Stimulated activated CD4-positive, alpha-beta T cell treated with anti-CD3 and anti-CD28 coated beads, Interleukin-2, amount 100 ng/mL, for 24 hours (primary cell): ENCODE measurements around the gene ZFHX3.
"Not testable (repeated sequence)": the region's sequence is repeated elsewhere in the genome, so short reads cannot be mapped to it uniquely, and the experiment has no call there.

ENCODE experiments used
- DNase-seq, 2 donors: peaks; one replicate each; pipeline ENCODE4 v3.0.0-alpha.2; 2020

Gene ZFHX3

GRCh38 chr16:73021866-73022495, 25.9 kb downstream of the ZFHX3 start:
- no peak for DNase-seq

- no peak for DNase-seq
Measured at GRCh38 chr16:73020409-73020884, 27.5 kb downstream of the ZFHX3 start.

DNA sequence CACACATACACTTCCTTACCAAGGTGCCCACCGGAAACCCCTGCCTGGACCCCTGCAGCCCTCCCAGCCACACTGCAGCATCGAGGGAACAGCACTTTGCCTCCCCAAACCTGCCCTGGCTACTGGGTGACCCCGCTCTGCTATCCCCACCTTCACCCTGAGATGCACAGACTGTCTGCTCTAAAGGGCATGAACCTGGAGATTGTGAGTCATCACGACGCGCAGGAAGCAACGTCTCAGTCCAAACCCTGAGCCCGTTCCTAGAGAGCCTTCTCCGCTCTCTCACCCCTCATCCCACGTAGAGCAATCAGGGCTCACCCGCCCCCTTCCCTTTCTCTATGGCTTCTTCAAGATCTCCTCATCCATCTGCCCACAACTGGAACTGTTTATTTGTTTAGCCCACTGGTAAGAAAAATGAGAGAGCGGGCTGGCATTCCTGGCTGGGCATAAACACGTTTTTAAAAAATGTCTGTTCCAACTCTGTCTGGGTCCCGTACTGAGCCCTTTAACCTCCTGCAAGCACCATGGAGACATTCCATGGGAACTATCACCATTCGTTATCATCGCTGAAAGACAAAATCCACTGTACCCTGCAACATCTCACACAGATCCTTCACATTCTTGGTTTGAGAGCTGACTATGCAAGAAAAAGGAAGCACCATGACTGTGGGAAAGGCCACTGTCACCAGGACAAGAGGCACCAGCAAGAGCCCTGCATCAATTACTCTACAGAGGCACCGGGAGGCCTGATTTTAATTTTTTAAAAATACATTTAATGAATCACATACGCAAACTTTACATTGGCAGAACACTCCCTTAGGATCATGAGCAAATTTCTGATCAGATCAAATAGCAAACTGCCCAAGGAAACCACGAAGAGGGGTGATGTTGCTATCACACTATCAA, 28.2 kb downstream of the ZFHX3 start:
- DNase-seq: no peak

GRCh38 chr16:73018821-73019456, 29.0 kb downstream of the ZFHX3 start:
- no peak for DNase-seq

- no peak for DNase-seq
Measured at GRCh38 chr16:73017321-73017720, 30.6 kb downstream of the ZFHX3 start.

DNA sequence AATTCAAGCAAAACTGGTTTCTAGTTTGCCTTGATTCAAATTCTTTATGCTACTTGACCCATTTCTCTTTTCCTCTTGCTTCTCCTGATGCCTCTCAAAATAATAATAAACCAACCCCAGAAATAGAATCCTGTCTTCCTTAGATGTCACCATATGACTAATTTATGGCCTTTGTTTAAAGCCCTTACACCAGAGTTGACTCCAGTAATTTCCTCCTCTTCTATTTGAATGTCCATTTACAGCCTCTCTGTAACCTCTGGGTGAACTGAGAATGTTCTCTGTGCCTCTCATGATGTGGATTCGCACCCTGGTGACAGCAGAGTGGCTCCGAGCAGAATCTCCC, 31.5 kb downstream of the ZFHX3 start:
- DNase-seq: no peak

GRCh38 chr16:73015612-73016487, 32.1 kb downstream of the ZFHX3 start:
- no peak for DNase-seq

DNA sequence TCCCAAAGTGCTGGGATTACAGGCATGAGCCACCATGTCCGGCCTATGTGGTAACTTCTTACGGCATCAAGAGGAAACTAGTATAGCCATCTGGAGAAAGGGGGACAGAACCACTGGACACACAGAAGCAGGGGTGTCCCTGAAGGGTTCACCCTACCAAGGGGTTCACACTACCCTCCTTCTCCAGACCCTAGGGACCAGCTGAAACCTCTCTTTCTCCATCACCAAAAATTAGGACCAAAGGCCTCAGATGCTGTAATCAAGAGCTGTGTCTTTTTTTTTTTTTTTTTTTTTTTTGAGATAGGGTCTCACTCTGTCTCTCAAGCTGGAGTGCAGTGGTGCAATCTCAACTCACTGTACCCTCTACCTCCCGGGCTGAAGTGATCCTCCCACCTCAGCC, 33.2 kb downstream of the ZFHX3 start:
- no peak for DNase-seq

DNA sequence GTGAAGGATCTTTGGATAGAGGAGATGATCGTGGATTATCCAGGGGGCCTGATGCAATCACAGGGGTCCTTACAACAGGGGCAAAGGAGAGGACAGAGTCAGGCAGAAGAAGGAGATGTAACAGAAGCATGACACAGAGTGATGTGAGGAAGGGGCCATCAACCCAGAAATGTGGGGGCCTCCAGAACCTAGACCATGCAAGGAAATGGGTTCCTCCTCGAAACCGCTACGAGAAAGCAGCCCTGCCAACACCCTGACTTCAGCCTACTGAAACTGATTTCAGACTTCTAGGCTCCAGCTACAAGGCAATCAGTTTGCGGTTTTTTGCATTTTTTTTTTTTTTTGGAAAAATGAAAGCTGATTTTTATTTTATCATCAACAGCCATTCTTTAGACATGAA, 34.0 kb downstream of the ZFHX3 start:
- no peak for DNase-seq

DNA sequence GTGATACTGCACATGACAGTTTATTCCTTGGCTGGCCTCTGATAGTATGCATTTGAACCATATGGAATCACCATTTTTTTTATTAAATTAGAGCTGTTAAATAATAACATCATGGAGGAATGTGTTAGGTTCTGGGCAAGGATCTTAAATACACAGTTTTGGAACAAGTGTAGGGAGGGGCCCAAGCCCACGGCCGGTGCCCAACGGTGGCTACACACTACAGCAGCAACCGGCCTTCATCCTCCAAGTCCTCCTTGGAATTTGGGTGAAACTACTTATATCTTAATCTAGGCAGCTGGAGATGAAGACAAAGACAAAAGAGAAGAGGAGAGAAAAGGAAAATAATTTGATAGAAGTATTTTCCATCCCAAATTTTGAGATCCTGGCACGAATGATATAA, 35.6 kb downstream of the ZFHX3 start:
- no peak for DNase-seq

DNA sequence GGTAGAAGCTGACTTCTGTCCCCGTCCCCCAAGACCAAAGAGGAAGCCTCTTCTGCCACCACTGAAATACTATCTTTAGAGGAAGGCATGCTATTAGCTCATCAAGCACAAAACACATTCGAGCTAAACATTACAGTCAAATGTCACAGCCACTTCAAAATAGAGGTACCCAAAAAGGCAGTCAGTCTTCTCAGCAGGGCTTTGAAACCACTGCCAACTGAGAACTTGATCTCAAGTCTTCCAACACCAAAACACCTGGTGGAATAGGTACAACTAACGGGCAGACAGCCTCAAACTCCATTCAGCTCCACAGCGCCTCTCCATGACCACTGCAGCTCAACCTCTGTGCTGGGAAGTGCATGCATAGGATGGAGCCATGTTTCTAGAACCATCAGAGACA, 36.0 kb downstream of the ZFHX3 start:
- no peak for DNase-seq

GRCh38 chr16:73010150-73010676, 37.7 kb downstream of the ZFHX3 start:
- no peak for DNase-seq

- DNase-seq: not testable (repeated sequence)
Measured at GRCh38 chr16:73009710-73010109, 38.2 kb downstream of the ZFHX3 start.

DNA sequence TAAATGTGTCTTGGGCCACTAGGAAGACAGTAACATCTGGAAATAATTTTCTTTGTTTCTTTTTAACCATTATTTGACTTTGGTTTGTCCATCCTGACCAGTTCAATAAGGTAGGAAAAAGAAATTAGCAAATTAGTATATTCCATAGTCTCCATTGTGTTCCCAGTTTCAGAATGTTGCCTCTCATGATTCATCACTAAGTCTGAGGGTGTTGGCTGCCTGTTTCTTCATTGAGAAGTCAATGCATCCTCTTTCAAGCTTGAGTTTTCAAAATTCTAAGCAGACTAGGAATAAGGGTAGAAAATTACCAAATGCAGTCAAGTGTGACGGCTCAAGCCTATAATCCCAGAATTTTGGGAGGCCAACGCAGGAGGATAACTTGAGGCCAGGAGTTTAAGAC, 41.9 kb downstream of the ZFHX3 start:
- no peak for DNase-seq

GRCh38 chr16:73002866-73003265, 45.1 kb downstream of the ZFHX3 start:
- DNase-seq: no peak

DNA sequence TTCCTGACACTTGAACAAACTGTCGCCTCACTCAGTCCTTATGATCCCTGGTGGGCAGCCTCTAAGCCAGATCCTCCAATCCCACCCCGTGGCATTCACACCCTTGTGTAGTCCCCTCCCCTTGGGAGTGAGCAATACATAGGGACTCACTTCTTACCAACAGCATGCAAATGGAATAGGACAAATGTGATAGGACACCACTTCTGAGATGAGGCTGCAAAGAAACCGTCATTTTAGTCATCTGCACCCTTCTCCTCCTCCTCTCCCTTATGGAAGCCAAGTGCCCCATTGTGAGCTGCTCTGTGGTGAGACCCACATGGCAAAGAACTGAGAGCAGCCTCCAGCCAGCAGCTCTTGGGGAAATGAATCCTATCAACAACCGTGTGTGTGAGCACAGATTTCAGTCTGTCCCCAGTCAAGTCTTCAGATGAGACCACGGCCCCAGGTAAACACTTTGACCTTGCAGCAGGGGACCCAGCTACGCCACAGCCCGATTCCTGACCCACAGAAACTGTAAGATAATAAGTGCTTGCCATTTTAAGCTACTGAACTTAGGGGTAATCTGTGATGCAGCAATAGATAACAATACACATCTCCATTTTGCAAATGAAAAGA, 46.9 kb downstream of the ZFHX3 start:
- no peak for DNase-seq

DNA sequence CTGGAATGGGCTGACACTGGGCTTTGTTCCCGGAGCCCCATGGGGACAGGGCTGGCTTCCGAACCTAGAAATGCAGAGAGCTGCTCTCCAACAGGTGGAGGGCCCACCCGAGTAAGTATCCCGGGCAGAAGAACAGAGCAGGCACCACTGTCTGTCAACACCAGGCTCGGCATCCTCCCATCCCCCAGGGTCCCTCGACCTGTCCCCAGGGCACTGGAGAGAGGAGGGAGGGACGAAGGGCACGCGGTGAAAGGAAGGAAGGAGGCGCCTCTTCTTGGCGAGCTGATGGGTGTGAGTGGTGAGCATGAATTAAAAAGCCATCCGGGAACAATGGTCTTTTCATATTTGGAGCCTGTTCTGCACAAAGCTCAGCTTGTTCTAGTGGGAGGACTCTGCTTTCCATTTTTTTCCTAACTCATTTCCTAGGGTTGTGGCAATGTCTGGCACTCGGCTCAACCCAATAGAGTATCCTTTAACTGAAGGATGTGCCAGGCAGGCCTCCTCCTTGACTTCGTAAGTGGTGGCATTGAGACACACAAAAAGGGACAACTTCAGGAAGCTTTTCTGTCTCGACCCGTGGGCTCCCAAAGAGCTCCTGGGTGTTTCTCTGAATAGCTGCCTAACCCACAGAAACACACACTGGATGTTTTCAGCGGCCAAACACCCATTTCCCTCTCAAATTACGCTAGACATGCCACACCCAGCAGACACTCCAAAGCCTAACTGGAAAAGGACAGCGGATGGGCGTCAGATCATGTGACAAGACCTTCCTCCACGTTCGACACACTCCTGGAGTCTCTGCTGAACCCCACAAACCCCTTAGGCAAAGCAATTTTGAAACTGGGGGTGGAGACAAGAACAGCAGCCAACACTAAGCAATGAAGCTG, 47.7 kb downstream of the ZFHX3 start:
- no peak for DNase-seq

- no peak for DNase-seq
Measured at GRCh38 chr16:72999541-73000019, 48.3 kb downstream of the ZFHX3 start.

GRCh38 chr16:72997141-72997542, 50.8 kb downstream of the ZFHX3 start:
- DNase-seq: no peak

DNA sequence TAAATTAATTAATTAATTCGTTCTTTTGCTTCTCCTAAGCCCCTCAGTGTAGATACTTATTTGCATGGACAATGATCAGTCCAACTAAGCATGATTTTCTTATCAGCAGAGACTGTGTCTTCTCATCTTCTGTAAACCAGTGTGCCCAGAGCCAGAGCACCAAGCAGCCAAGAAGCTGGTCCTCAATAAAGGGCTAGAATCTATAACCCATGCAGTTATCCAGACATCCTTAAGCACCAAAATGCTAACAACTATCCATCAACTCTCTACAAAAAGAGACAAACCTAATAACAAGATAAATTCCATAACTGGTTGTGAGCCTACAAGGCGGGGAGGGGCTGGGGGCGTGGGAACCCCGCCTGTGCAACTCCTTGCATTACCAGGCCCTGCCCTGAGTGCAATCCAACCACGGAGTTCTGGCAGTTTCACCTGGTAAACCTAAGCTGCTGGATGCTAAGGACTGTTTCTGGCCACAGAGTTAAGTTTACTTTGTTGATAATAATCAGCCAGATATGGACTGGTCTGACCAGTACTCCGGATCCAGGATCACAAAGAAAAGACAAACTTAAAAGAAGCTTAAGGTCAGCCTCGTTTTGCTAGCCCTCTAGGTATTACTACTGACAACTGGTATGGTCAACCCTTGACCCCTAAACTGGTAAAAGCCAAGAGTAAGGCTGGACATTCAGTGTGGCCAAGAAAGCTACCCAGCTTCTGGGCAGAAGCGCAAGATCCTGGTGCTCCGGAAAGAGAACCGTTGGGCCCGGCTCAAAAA, 51.5 kb downstream of the ZFHX3 start:
- no peak for DNase-seq
